ENCODE results near the gene UBE2E1.

The UBE2E1 gene

DNA sequence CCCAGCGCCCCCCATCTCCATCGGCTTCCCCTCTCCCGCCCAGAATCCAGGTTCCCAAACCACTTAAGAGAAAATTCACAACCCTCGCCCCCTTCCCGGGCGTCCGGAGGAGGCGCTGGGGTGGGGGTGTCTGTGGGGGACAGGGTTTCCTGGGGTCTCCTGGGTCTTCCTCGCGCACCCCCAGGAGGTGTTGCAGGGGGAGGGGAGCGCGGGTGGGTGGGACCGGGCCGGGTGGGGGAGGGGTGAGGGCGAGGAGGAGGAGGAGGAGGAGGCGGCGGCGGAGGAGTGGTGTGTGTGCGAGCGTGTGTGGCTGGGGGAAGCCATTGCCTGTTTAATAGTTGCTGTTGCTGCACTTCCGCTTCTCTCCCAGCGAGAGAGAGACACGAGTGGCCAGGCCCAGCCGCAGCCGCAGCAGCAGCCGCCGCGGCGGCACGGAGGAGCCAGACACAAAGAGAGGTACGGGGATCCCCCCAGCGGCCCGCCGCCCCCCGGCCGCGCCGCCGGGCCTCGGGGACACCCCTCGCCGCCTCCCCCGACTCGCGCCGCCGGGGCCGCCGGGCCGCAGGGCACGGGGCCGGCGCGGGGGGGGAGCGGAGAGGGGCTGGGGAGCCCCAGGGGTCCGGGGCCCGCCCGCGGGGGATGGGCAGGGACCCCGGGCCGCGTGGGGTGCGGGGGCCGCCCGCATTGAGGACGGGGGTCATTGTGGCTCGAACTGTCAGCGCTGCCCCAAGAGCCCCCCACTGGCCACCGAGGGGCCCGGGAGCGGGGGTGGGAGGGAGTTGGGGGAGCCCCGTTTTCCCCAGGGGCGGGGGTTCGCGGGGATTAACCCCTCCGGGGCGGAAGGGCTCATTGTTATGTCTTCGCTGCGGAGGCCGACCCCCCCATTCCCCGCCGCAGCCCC lies at the start of gene UBE2E1:
Gene UBE2E1 (plus strand): TSS at position 323 of the 901 bp plus-strand sequence. CDS start 1,315 bp downstream, outside the sequence.
- peak; percentile 71 for DNase-seq

DNA sequence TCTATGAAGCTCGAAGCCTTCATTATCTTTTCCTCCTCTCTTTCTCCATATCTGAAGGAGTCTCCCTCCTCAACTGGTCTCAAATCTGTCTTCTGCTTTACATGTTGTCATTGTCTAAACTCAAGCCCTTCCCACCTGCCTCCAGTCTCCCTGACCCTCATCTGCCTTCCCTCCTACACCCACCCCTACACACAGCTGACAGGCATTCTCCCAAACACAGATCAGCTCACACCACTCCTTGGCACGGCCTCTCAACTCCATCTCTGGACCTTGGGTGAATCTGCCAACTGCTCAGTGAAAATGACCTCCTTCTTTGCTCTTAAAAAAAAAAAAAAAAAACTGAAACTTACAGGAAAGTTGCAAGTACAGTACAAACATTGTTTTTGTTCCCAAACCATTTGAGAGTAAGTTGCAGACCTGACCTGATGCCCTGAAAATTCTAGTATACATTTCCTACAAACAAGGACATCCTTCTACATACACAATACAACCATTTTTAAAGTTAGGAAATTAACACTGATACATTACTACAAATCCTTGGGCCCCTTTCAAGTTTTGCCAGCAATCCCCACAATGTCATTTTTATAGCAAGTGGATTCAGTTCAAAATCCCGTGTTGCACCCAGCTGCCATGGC lies 49.4 kb upstream of the UBE2E1 start:
- no peak for DNase-seq

DNA sequence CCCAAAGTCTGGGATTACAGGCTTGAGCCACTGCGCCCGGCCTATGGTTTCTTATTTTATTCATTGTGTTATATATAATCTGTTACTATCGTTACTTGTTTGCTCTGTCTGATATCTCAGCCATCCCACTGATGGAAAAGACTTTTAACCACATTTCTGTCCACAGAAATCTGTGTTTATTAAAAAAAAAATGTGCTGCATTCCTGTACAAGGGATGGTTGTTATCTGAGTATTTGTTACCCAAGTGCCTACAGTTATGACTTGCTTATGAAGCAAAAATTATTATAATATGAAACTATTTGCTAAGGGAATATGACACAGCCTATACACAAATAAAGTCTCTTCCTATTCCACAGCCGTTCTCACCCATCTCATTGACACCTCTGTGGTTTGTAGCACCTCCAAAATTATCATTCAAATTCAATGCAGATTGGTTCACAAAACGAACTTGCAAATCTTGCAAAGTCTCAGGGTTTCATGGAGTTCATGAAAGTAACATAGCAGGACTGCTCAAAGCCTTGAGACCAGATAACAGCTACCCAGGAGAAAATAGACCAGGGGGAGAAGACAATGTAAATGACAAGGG lies 47.4 kb upstream of the UBE2E1 start:
- DNase-seq: no peak

DNA sequence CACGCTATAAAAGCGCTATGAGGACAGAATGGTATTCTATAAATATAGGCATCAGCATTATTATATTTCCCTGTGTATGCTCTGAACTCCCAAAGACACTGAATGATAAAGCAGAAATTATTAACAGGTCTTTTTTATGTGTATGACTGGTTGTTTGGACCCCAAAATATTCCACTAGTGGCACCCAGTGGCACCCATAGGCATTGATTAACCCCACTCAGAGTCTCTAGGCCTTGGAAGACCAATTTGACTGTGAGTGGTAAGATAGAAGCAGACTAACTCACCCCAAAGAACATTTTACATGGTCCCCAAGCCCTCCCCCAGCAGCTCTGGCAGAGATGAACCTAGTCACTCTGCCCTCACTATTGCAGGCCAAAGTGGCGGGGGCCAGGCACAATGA lies 45.4 kb upstream of the UBE2E1 start:
- no peak for DNase-seq

DNA sequence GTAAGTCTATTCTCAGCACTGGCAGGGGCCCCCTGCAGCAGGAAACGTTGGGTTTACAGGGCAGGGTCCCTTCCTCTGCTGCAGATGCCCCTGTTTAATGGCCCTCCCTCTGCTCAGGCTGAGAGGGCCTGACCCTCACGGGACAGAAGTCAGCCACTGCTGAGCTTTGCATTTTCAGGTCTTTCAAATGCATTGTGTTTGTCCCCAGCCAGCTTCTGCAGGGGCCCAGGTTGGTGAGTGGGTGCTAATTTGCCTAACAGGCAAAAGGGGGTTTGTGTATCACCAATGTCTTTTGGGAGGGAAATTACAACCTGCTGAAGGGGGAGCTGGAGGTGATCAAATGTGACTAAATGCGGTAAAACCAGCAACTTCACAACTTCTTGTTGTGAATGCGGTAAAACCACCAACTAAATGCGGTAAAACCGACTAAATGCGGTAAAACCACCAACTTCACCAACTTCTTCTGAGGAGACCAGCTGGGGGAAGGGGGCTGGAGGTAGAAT lies 44.8 kb upstream of the UBE2E1 start:
- DNase-seq: no peak

DNA sequence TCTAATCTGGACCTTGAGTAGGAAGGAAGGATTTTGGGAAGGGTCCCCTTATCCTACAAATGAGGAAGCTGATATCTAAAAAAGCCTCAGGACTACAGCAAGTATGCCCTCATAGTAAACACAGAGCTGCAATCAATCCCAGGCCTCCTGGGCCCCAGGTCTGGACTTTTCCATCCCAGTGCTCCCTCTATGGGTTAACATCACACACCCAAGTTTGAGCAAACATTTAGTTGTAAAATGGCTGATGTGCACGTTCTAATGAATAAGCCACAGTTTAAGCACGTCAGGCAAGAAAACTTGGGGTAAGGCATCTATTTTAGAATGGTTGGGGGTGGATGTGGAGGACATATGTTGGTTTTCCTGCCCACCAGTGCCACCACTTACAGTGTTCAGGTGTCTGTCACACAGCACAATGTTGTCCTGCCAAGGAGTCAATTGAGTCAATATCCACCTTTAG lies 44.3 kb upstream of the UBE2E1 start:
- no peak for DNase-seq

DNA sequence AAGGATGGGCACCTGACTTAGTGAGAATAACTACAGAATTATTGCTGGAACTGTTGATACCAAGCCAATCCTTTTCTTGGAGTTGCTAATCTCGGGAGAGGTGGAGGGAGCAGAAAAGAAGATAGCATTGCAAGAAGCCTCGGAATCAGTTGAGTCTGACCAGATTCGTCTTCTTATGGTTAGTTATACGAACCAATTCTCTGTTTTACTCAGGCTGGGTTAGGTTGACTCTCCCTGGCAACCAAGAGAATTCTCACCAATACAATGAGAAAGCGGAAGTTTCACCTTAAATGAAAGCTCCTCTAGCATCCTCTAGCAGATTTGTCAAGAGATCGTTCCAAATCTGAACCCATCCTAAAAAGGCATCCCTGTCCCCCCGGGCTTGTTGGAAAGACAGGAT lies 43.5 kb upstream of the UBE2E1 start:
- DNase-seq: no peak

DNA sequence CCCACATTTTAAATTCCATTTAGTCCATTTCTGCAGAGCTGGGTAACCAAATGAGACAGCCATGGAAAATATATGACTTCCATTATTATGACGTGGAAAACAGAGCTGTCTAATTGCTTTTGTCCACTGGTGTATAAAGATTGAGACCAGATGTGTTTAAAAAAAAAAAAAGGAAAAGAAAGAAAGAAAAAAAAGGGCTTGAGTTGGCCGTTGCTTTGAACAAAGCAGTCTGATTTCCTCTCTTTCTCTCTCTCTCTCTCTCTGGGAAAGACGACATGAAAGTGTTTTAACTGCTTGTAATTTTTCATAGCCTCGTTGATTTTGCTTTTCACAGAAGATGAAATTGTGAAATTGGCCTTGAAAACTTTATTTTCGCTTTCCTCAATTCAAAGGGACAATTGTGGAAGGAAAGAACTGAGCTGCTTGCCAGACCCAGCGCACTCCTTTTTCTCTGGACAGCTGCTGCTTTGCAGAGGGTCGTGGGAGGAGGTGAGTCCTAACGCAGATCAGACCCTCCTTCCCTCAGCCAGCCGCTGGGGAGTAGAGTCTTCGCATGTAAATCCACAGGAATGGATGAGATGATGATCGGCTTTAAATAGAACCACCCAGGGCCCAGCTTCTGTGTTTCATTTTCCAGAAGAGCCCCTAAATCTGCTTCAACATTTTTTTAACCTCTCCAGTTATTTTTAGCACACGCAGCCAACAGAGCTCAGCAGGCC lies 42.8 kb upstream of the UBE2E1 start:
- DNase-seq: no peak

DNA sequence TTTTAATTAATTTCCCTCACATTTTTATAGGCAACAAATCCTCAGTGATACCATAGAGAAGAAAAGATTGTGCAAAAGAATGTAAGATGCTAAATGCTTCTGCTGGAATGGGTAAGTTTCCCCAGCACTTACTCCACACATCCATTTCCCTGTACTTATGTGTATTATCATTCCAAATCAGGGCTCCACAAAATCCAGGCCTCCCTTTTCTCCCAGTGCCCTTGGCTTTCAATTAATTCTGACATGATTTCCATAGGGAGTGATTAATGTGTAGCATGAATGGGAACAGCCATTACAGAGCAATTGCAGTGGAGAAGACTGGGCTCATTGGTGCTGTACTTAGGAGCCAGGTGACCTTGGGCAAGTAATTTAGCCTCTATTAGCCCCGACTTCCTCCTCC lies 41.3 kb upstream of the UBE2E1 start:
- no peak for DNase-seq

DNA sequence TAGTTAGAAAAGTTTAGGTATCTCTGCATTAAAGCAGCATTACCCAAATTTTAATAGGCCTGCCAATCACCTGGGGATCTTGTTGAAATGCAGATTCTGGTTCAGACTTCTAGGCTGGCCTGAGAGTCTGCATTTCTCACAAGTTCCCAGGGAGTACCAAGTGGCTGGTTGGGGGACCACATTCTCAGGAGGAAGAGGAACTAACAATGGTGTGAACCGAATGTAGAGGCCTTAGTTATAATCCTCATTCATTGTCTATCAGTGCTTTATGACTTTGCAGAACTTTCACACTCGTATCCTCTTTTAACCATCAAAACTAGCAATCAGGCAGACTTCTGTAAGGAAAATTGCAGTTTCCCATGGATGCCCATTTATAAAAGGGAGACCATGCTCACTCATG lies 38.2 kb upstream of the UBE2E1 start:
- no peak for DNase-seq

DNA sequence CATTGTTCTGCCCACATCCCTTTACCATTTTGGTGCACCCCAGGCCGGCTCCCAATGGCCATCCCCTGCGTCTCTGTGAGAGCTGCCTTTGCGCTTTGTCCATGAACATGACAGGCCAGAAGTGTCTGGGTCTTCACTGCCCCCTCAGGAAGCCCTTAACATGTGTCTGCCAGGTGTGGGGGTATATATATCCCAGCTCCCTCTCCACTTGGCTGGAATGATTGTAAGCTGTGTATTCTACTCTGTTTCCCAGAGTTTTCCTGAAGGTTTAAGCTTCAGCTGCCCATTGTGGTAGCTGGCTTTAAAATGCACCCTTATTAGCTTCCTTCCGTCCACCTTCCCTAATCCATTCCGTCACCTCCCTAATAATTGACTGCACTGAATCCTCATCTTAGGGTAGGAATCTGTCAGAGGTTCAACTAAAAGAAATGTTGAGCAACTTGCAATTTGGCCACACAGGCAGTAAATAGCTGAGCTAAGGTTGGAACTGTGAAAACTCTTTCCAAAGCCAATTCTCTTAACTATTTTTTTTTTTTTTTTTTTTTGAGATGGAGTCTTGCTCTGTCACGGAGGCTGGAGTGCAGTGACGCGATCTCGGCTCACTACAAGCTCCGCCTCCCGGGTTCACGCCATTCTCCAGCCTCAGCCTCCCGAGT lies 30.4 kb upstream of the UBE2E1 start:
- no peak for DNase-seq

DNA sequence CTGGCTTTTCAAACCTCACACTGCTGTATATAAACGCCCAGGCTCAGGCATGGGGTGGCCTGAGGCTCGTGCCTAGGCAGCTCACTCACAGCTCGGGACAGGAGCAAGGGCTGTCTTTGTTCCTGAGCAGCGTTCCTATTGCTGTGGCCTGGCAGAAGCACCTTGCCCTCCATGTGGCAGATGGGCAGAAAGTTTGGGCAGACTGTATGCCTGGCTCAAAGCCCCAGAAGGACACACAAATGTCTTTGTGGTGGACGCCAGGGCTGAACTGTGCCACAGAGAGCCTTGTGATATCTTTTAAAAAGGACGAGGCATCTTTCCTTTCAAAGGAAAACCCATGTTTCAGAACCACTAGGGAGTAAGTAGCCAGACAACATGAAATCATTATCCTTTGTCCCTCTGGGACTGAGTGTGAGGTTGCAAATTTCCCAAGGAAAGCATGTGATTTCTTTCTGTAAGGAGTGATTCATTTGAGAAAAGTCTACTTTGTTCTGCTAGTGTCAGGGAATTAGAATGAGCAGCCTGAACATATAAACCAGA lies 29.3 kb upstream of the UBE2E1 start:
- DNase-seq: no peak

DNA sequence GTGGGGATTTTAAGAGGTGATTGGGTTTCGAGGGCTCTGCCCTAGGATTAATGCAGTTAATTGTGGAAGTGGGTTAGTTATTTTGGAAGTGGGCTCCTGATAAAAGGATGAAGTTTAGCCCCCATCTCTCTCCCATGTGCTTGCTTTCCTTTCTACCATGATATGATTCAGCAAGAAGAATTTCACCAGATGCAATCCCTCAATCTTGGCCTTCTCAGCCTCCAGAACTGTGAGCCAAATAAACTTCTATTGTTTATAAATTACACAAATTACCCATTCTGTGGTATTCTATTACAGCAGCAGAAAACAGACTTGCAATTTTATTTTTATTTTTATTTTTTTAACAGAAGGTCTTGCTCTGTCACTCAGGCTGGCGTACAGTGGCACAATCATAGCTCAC lies 27.3 kb upstream of the UBE2E1 start:
- DNase-seq: no peak

DNA sequence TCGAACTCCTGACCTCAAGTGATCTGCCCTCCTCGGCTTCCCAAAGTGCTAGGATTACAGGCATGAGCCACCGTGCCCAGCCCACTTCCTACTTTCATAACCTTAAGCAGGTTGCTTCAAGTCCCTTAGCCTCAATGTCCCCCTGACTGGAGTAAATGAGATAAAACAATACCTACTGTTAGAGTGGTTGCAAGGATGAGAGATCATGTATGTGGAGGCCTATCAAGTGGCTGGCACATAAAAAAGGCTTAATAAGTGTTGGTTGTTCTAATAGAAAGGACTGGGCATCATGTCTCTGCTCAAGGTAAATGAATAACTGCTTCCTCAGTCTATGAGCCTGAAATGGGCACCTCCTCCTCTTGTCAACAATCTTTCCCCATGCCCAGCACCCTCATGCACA lies 25.9 kb upstream of the UBE2E1 start:
- DNase-seq: no peak

DNA sequence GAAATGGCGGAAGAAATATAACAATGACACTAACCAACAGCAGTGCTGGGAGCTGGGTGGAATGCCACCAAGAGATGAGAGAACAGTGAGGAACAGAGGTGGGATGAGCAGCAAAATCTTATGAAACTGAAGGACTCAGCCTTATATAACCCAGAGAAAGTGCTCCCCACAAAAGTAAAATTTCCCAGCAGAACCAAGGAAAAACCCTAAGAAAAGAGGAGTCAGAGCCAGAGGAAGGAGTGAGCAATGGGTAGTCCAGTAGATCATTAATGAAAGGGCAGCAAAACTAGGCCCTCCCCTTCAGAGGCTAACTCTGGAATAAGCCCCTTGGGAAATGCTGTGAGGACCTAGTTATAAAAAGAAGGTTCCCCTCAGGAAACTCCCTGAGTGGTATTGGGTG lies 24.7 kb upstream of the UBE2E1 start:
- no peak for DNase-seq

DNA sequence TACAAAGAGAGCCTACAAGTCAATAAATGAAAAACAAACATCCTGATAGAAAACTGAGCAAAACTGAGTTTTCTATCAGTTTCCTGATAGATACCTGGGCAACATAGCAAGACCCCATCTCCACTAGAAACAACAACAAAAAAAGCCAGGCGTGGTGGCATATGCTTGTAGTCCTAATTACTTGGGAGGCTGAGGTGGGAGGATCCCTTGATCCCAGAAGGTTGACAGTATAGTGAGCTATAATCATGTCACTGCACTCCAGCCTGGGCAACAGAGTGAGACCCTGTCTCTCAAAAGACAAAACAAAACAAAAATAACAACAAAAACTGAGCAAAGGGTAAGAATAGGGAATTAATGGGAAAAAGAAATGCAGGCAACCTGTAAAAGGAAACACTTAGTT lies 23.9 kb upstream of the UBE2E1 start:
- DNase-seq: no peak

DNA sequence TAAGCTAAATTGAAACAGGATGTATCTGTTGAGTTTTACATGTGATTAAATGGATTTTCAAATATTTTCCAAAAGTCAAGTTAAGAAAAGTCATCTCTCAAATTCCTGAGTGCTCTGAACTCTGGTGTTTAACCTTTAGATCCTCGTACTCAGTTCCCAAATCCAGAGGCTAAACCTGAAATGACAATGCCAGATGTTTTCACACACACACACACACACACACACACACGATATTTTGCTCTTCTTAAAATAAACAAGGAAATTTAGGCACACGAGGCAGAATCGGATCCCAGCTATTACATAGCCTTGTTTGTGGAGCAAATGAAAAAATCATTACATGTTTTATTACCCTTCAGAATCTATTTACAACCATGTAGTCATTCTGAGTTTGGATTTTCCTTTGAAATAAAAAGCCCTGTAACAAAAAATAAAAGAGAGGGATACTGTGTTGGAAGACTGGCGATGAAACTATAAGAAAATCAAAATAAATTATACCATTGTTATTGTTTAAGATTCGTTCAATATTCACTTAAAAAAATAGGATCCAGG lies 20.6 kb upstream of the UBE2E1 start:
- no peak for DNase-seq

DNA sequence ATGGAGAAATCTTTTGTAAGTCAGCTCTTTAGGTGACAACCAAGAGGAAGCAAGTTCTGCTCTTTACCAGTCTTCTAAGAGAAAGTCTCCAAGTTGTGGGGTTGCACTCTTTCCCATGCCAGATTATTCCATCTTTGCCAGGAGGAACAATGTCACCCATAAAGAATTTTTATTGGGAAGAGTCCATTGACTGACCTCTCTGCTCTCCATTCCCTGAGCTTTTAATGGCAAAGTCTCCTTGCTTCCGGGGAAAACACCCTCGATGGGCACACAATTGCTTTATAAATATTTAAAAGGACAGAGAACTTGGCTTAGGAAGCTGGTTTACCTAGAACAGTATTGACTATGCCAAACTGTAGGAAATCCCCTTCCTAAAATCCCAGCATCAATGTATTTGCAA lies 19.9 kb upstream of the UBE2E1 start:
- no peak for DNase-seq

DNA sequence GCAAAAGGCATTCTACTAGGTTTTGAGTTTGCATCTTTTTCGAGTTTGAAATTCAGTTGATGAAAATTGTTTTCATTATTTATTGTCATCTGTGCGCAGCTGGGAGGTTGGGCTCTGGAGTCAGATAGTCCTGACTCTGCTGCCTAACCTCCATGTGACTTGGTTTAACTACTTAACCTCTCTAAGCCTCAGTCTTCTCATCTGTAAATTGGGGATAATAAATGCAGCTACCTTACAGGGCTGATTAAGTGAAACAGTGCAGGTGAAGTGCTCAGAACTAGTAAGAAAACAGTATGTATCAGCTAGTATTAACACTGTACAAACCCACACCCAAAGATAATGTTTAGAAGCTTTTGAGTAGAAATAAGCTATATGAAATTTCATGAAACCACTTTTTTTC lies 14.1 kb upstream of the UBE2E1 start:
- DNase-seq: no peak

DNA sequence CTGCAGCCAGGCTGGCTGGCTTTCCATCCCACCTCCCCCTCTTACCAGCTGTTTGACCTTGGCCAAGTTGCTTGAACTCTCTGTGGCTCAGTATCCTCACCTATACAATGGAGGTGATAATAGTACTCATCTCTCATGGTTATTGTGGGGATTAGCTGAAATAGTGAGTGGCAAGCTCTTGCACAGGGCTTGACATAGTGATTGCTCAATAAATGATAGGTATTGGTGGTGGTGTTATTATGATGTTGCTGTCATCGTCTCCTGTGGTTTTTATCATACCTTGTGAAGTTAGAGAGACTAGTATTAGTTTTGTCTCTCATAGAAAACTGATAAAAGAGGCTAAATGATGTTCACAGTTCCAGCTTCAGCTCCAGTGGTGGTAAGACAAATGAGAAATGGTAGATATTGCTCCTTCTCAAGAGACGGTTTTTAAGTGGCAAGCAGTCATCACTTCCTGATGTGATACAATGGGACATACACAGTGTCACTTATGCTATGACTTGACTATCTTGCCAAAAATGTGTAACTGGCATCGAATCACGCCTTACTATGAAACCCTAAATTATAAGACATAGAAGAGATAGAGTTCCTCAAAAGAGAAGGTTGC lies 12.1 kb upstream of the UBE2E1 start:
- DNase-seq: no peak

DNA sequence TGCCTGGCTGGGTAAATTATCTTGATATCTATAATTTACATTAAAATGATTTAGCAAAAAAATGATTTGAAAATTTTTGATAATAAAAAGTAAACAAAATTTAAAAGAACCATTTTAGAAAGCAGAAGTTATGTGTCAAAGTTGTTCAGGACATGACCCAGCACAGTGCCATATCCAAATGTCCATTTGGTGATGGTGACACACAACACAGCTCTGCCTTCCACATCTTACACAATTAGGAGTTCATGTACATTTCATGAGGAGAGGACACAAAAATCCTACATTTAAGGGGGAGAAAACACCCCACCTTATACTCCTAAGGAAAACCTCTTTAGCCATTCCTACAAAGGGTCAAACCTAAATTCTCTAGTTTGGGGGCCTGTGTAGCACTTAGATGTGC lies 10.7 kb upstream of the UBE2E1 start:
- no peak for DNase-seq

DNA sequence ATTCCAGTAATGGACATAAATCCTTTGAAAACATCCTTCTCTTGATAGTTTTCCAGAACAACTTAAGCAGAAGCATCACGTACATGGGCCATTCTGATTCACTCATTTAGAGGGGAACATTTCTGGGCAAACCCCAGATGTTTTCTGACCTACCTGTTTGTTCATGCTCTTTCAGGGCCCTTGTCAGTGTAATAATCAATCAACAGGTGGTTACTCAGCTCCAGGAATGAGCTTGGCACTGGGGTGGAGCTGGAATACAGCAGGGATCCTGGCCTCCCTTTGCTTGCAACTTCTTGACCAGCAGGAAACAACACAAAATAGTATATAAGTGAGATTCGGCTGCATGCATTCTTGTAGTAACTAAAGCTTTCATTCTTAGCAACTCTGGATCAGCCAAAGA lies 9.2 kb upstream of the UBE2E1 start:
- no peak for DNase-seq
